Measurements from ENCODE around the gene PIK3C2G. TPM values are rescaled to one million over a fixed set of nuclear protein-coding genes. Genes with fewer than 3 reads are reported as not detected.

Gene PIK3C2G
- total RNA-seq, 2 experiments from 2014 or later, result not detected

DNA sequence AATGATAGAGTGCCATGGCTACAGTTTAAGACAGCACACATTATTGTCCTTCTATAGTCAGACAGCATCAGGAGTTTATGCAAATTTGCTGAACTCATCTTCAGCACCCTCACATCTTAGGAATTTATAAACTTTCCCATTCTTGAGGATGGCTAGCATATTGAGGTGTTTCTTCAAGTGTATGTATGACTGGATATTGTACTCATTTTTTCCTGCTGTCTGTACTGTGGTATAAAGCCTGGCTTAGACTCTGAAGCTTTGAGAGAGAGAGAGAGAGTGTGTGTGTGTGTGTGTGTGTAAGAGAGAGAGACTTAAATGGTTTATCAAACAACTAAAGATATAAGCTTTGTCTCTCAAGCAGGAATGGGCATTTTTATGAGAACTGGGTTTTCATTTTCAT, 161.6 kb downstream of the PIK3C2G start:
- no peaks in the 10 kb centered on the region for H3K27me3 Mint-ChIP-seq
- H3K27ac Mint-ChIP-seq, result no peak overlapping the region
- H3K36me3 Mint-ChIP-seq, result no peaks in the 10 kb centered on the region
- no peaks in the 10 kb centered on the region for H3K4me1 Mint-ChIP-seq
- POLR2A ChIA-PET, result no interaction called here
- no peaks in the 10 kb centered on the region for H3K9me3 Mint-ChIP-seq
- no peak overlapping the region for H3K4me3 Mint-ChIP-seq
- no peak for ATAC-seq (ENCODE audit: low read depth)
- DNase-seq, result no peak

DNA sequence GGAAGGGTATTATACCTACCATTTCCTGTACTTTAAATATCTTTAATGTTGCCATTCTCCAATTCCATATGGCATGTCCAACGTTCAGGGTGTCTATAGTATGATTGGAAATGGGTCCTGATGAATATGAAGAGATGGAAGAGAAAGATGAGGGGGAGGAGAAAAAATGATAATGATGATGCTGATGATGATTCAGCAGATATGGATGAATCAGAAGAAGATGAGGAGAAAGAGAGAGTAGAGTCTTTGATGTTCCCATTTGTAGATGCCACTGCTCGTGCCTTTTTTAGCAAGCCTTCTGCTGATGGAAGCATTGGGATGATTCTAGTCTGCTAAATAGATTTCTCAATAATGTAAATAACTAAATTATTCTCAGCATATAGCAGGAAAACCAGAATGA, 163.5 kb downstream of the PIK3C2G start:
- H3K27ac Mint-ChIP-seq, result no peak overlapping the region
- POLR2A ChIA-PET, result no interaction called here
- no peaks in the 10 kb centered on the region for H3K36me3 Mint-ChIP-seq
- no peaks in the 10 kb centered on the region for H3K9me3 Mint-ChIP-seq
- no peaks in the 10 kb centered on the region for H3K4me1 Mint-ChIP-seq
- no peaks in the 10 kb centered on the region for H3K27me3 Mint-ChIP-seq
- H3K4me3 Mint-ChIP-seq, result no peak overlapping the region
- DNase-seq (no peak), ATAC-seq (ENCODE audit: low read depth) (no peak)

- POLR2A ChIA-PET, result no interaction called here
- no peak for ATAC-seq (ENCODE audit: low read depth)
- Mint-ChIP-seq H3K4me1 (no peaks in the 10 kb centered on the region), H3K36me3 (no peaks in the 10 kb centered on the region), H3K27ac (no peak overlapping the region), H3K9me3 (no peaks in the 10 kb centered on the region), H3K4me3 (no peak overlapping the region), H3K27me3 (peaks cover 2% of the 10 kb centered on the region)
- no peak for DNase-seq
These were observed 166.2 kb downstream of the PIK3C2G start for GRCh38 chr12:18427520-18427919.

DNA sequence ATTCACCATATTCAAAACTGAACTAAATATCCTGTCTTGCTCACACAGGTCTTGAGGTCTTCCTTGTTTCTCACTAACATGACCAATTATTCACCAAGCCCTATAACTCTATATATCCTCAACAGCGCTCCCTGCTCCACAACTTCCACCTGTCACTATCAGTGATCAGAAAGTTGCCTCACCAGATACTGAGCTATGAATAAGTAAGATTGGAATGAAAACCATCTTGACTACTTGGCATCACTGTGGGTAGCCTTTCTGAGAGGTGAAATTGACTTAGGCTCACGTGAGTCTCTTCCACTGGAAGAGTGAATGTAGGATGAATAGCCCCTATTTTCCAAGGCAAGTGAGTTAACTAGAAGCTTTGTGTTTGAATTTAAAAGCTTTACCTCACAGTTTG, 167.1 kb downstream of the PIK3C2G start:
- no peak for ATAC-seq (ENCODE audit: low read depth)
- Mint-ChIP-seq H3K27ac (no peak overlapping the region), H3K27me3 (peaks cover 2% of the 10 kb centered on the region), H3K4me3 (no peak overlapping the region), H3K36me3 (no peaks in the 10 kb centered on the region), H3K4me1 (no peaks in the 10 kb centered on the region), H3K9me3 (no peaks in the 10 kb centered on the region)
- no peak for DNase-seq
- POLR2A ChIA-PET, result no interaction called here

DNA sequence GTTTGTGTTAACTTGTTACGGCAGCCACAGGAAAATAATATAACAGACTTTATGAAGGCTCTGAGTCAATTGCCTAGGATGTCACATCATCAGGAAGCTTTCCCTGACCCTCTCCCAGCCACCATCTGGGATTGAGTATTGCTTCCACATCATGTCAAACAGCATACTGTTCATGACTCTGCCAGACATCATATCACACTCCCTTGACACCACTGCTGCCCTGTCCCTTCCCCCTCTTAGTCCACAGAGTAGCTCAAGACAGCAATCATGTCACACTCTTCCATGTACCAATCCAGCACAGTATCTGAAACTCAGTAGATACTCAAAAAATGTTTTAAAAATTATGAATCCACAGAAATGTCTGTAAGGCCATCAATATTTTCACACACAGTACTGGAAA, 168.0 kb downstream of the PIK3C2G start:
- Mint-ChIP-seq H3K36me3 (no peaks in the 10 kb centered on the region), H3K27ac (no peak overlapping the region), H3K4me3 (no peak overlapping the region), H3K27me3 (peaks cover 2% of the 10 kb centered on the region), H3K9me3 (no peaks in the 10 kb centered on the region), H3K4me1 (no peaks in the 10 kb centered on the region)
- DNase-seq (no peak), ATAC-seq (ENCODE audit: low read depth) (no peak)
- POLR2A ChIA-PET, result no interaction called here

- POLR2A ChIA-PET, result no interaction called here
- Mint-ChIP-seq H3K27ac (no peak overlapping the region), H3K27me3 (peaks cover 2% of the 10 kb centered on the region), H3K4me3 (no peak overlapping the region), H3K9me3 (no peaks in the 10 kb centered on the region), H3K4me1 (no peaks in the 10 kb centered on the region), H3K36me3 (no peaks in the 10 kb centered on the region)
- ATAC-seq (ENCODE audit: low read depth) (no peak), DNase-seq (no peak)
These were observed 169.2 kb downstream of the PIK3C2G start for GRCh38 chr12:18430425-18431048.

- Mint-ChIP-seq H3K9me3 (no peaks in the 10 kb centered on the region), H3K27ac (no peak overlapping the region), H3K4me1 (no peaks in the 10 kb centered on the region), H3K27me3 (peaks cover 2% of the 10 kb centered on the region), H3K4me3 (no peak overlapping the region), H3K36me3 (no peaks in the 10 kb centered on the region)
- ATAC-seq (ENCODE audit: low read depth) (no peak), DNase-seq (no peak)
- POLR2A ChIA-PET, result no interaction called here
These were observed 170.5 kb downstream of the PIK3C2G start for GRCh38 chr12:18431771-18432170.

- Mint-ChIP-seq H3K27ac (no peak overlapping the region), H3K36me3 (no peaks in the 10 kb centered on the region), H3K9me3 (no peaks in the 10 kb centered on the region), H3K4me3 (no peak overlapping the region), H3K4me1 (no peaks in the 10 kb centered on the region), H3K27me3 (peaks cover 2% of the 10 kb centered on the region)
- DNase-seq (no peak), ATAC-seq (ENCODE audit: low read depth) (no peak)
- POLR2A ChIA-PET, result no interaction called here
These were observed 170.9 kb downstream of the PIK3C2G start for GRCh38 chr12:18432206-18432605.

DNA sequence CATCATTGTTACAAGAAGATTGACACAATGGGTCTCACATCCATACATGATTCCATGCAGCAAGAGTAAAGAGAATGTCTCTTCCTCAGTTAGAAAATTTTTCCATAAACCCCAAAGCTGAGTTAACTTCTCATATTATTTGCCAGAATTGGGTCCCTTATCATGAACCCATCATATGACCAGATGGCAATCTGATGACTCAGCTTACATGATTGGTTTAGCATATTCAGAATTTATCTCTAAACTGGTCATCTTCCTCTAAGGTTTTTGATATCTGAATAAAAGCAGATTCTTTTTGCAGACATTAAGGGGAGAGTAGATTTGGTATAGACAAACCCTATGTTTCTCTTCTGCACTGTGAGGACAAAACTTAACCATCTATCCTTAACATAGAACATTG, 174.9 kb downstream of the PIK3C2G start:
- Mint-ChIP-seq H3K27ac (no peak overlapping the region), H3K36me3 (no peaks in the 10 kb centered on the region), H3K9me3 (no peaks in the 10 kb centered on the region), H3K4me1 (no peaks in the 10 kb centered on the region), H3K4me3 (no peak overlapping the region), H3K27me3 (no peaks in the 10 kb centered on the region)
- ATAC-seq (ENCODE audit: low read depth), result no peak
- POLR2A ChIA-PET, result no interaction called here
- DNase-seq, result no peak

GRCh38 chr12:18439541-18439940, 178.2 kb downstream of the PIK3C2G start:
- no peaks in the 10 kb centered on the region for H3K4me1 Mint-ChIP-seq
- H3K9me3 Mint-ChIP-seq, result no peaks in the 10 kb centered on the region
- H3K27ac Mint-ChIP-seq, result no peak overlapping the region
- H3K4me3 Mint-ChIP-seq, result no peak overlapping the region
- ATAC-seq (ENCODE audit: low read depth), result no peak
- no peaks in the 10 kb centered on the region for H3K36me3 Mint-ChIP-seq
- POLR2A ChIA-PET, result no interaction called here
- H3K27me3 Mint-ChIP-seq, result no peaks in the 10 kb centered on the region
- DNase-seq, result no peak

DNA sequence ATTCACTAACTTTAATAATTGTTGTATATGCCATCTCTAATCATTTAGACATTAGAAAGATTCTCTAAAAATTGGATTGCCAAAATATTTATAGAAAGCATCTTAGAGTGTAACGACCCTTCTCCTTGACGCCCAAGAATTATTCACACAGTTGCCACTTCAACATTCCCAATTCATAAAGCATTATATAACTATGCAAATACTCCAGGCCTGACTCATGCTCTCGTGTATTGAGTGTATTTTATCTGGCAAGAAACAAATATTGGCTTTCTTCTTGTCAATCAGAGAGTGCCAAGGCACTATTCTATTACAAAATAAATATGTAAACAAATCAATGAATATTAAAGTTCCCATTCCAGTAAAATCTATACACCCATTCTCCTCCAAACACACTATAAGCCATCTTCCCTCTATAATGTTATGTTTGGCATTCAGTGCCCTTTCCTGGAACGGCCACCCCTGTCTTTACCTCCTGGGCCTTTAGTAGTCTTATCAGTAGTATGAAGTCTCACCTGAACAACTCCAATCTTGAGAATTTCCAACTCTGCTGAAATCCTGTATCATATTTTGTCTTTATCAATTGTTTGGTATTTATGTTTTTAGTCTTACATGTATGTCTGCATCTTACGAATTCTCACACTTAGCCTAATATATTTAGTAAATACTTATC, 182.6 kb downstream of the PIK3C2G start:
- no peaks in the 10 kb centered on the region for H3K4me1 Mint-ChIP-seq
- H3K27ac Mint-ChIP-seq, result no peak overlapping the region
- no peak for DNase-seq
- no peaks in the 10 kb centered on the region for H3K27me3 Mint-ChIP-seq
- H3K9me3 Mint-ChIP-seq, result no peaks in the 10 kb centered on the region
- POLR2A ChIA-PET, result no interaction called here
- no peak for ATAC-seq (ENCODE audit: low read depth)
- no peak overlapping the region for H3K4me3 Mint-ChIP-seq
- no peaks in the 10 kb centered on the region for H3K36me3 Mint-ChIP-seq

- POLR2A ChIA-PET, result no interaction called here
- Mint-ChIP-seq H3K27me3 (no peaks in the 10 kb centered on the region), H3K4me1 (no peaks in the 10 kb centered on the region), H3K36me3 (no peaks in the 10 kb centered on the region), H3K4me3 (no peak overlapping the region), H3K9me3 (peaks cover 3% of the 10 kb centered on the region), H3K27ac (no peak overlapping the region)
- no peak for ATAC-seq (ENCODE audit: low read depth)
- DNase-seq, result no peak
These were observed 184.8 kb downstream of the PIK3C2G start for GRCh38 chr12:18446061-18446644.

GRCh38 chr12:18454330-18454729, 193.0 kb downstream of the PIK3C2G start:
- POLR2A ChIA-PET, result no interaction called here
- Mint-ChIP-seq H3K9me3 (peaks cover 7% of the 10 kb centered on the region), H3K36me3 (no peaks in the 10 kb centered on the region), H3K27me3 (no peaks in the 10 kb centered on the region), H3K4me3 (no peak overlapping the region), H3K4me1 (no peaks in the 10 kb centered on the region), H3K27ac (no peak overlapping the region)
- ATAC-seq (ENCODE audit: low read depth) (no peak), DNase-seq (no peak)

DNA sequence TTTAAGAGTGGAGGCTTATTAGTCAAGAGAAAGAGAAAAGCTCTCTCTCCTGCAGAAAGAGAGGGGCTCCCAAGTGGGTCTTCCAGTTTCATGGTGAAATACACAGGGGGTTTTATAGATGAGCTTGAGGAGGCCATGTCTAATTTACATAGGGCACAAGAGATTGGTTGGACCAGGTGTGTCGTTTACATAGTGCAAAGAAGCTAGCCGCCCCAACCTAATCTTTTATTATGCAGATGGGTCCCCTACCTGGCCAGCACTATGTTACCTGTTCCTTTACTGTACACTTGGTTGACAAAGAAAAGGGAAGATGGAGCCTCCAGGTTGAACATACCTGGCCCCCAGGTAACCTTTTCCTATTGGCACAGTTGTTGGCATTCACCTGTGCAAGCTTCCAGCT, 195.0 kb downstream of the PIK3C2G start:
- no peak overlapping the region for H3K27ac Mint-ChIP-seq
- DNase-seq, result no peak
- H3K9me3 Mint-ChIP-seq, result peaks cover 4% of the 10 kb centered on the region
- H3K4me1 Mint-ChIP-seq, result no peaks in the 10 kb centered on the region
- POLR2A ChIA-PET, result no interaction called here
- no peak overlapping the region for H3K4me3 Mint-ChIP-seq
- no peaks in the 10 kb centered on the region for H3K27me3 Mint-ChIP-seq
- H3K36me3 Mint-ChIP-seq, result no peaks in the 10 kb centered on the region
- no peak for ATAC-seq (ENCODE audit: low read depth)
